B cell (primary cell): ENCODE measurements around the gene SLC16A6. TPM values are rescaled to one million over a fixed set of nuclear protein-coding genes. Genes with fewer than 3 reads are reported as not detected.

ENCODE experiments used
- ATAC-seq: fragments of 200-7000 bp; cut with Tn5 transposase; one replicate; pipeline ENCODE4 v1.10.0; 2021; ENCODE audit warnings: low read depth, mild to moderate bottlenecking, moderate number of reproducible peaks, moderate library complexity
- CTCF ChIA-PET: fragments of 350-600 bp; sonication (Branson Sonifier 250); formaldehyde crosslinking; loops from one replicate; lab custom pipeline; 2021; ENCODE audit warnings: antibody characterized with exemption, inconsistent platforms; lab: Charles Lee
- POLR2A ChIA-PET: fragments of 350-600 bp; sonication (Branson Sonifier 250); formaldehyde crosslinking; loops from one replicate; lab custom pipeline; 2021; ENCODE audit warnings: antibody characterized with exemption; lab: Charles Lee
- DNase-seq: peaks from one replicate; pipeline ENCODE4 v3.0.0; 2013
- H2AFZ ChIP-seq: 2 replicates; pipeline ENCODE4 v1.6.1; 2012; ENCODE audit warnings: mild to moderate bottlenecking, low read depth, low read length; ENCODE audit not compliant: insufficient read depth, poor library complexity, severe bottlenecking
- H3K27ac ChIP-seq, 2 donors: 1 replicate in 1 of 2; 2 replicates in 1 of 2; pipeline ENCODE4 v1.5.1; 2012 to 2013; ENCODE audit warnings: low read length in 2 of 2, mild to moderate bottlenecking in 2 of 2, moderate library complexity in 1 of 2
- H3K27me3 ChIP-seq, 4 experiments: fragments of 200-600 bp in 1 of 4; sonication (generic) in 1 of 4; replicated peaks in 1 of 4; 1 replicate in 2 of 4; 2 replicates in 2 of 4; pipeline versions ENCODE4 v1.6.1 to v1.7.0; 2013 to 2016; ENCODE audit warnings: low read length in 3 of 4, mild to moderate bottlenecking in 2 of 4, mixed read lengths in 1 of 4, moderate library complexity in 1 of 4; ENCODE audit not compliant: insufficient read depth in 4 of 4, control insufficient read depth in 3 of 4; ENCODE audit errors: control extremely low read depth in 1 of 4
- H3K36me3 ChIP-seq, 2 experiments: replicated peaks in 1 of 2; 1 replicate in 1 of 2; 2 replicates in 1 of 2; pipeline versions ENCODE4 v1.6.1 to v1.7.1; 2013; ENCODE audit warnings: low read length in 1 of 2; ENCODE audit not compliant: insufficient read depth in 2 of 2, control insufficient read depth in 1 of 2; ENCODE audit errors: control extremely low read depth in 1 of 2, extremely low read depth in 1 of 2
- H3K4me1 ChIP-seq, 2 donors: fragments of 200-600 bp in 1 of 2; sonication (generic) in 1 of 2; 1 replicate in 1 of 2; 2 replicates in 1 of 2; pipeline versions ENCODE4 v1.5.1 to v1.6.1; 2013 to 2017; ENCODE audit warnings: low read length in 2 of 2; ENCODE audit not compliant: control insufficient read depth in 2 of 2, insufficient read depth in 2 of 2
- H3K4me2 ChIP-seq: replicated peaks from 2 replicates; pipeline ENCODE3; 2012; ENCODE audit warnings: mild to moderate bottlenecking, low read depth, low read length; ENCODE audit not compliant: poor library complexity, severe bottlenecking
- H3K4me3 ChIP-seq, 5 experiments: fragments of 200-600 bp in 1 of 5; sonication (generic) in 1 of 5; 1 replicate in 3 of 5; 2 replicates in 2 of 5; pipeline versions ENCODE4 v1.5.1 to v1.7.0; 2011 to 2016; ENCODE audit warnings: low read length in 4 of 5, mild to moderate bottlenecking in 4 of 5, low read depth in 2 of 5, control low read depth in 1 of 5, moderate library complexity in 1 of 5; ENCODE audit not compliant: insufficient read depth in 1 of 5; ENCODE audit errors: control extremely low read depth in 1 of 5, extremely low read depth in 1 of 5
- H3K79me2 ChIP-seq: fragments of 200-600 bp; sonication (generic); one replicate; pipeline ENCODE4 v1.6.0; 2016; ENCODE audit warnings: low read length; ENCODE audit not compliant: control insufficient read depth, insufficient read depth
- H3K9ac ChIP-seq: fragments of 200-600 bp; sonication (generic); 2 replicates; pipeline ENCODE4 v1.6.1; 2017; ENCODE audit warnings: mild to moderate bottlenecking, low read length, moderate library complexity
- H3K9me3 ChIP-seq, 3 donors: one replicate each; pipeline versions ENCODE4 v1.6.1 to v1.7.1; 2013; ENCODE audit warnings: low read length in 2 of 3; ENCODE audit not compliant: control insufficient read depth in 2 of 3, insufficient read depth in 1 of 3; ENCODE audit errors: control extremely low read depth in 1 of 3
- H4K20me1 ChIP-seq: 2 replicates; pipeline ENCODE4 v1.6.0; 2012; ENCODE audit warnings: mild to moderate bottlenecking, low read length; ENCODE audit not compliant: insufficient read depth, control insufficient read depth, poor library complexity, severe bottlenecking
- H3K27ac Mint-ChIP-seq: one replicate; pipeline ENCODE4 v1.8.0; 2021; ENCODE audit warnings: mixed read lengths
- H3K27me3 Mint-ChIP-seq: one replicate; pipeline ENCODE4 v1.8.0; 2021; ENCODE audit warnings: mixed read lengths
- H3K4me1 Mint-ChIP-seq: one replicate; pipeline ENCODE4 v1.8.0; 2021; ENCODE audit warnings: mixed read lengths
- H3K4me3 Mint-ChIP-seq: one replicate; pipeline ENCODE4 v1.8.0; 2021; ENCODE audit warnings: mixed read lengths
- H3K9me3 Mint-ChIP-seq: one replicate; pipeline ENCODE4 v1.8.0; 2022; ENCODE audit warnings: mixed read lengths; ENCODE audit not compliant: insufficient read depth
- CTCF ChIP-seq: fragments of 200-600 bp; IDR thresholded peaks from one replicate; pipeline ENCODE4 v1.8.0; 2022; ENCODE audit warnings: antibody characterized with exemption, mild to moderate bottlenecking
- EZH2 ChIP-seq: IDR thresholded peaks from 2 replicates; pipeline ENCODE4 v1.6.1; 2012; ENCODE audit warnings: borderline replicate concordance, low read depth, mild to moderate bottlenecking, moderate library complexity, low read length; ENCODE audit not compliant: insufficient read depth, poor library complexity, severe bottlenecking
- WGBS: methylation state at CpG from one replicate; pipeline ENCODE4 v1.1.5; 2013; ENCODE audit warnings: missing lambda C conversion rate; ENCODE audit not compliant: insufficient coverage; 5-methylcytosine and 5-hydroxymethylcytosine counted together
- intact Hi-C: fragments of 100-400 bp; cut with micrococcal nuclease; formaldehyde crosslinking; loops from one replicate; pipeline ENCODE4 v1.10.0; 2022
- polyA plus RNA-seq: library from polyadenylated mRNA; depleted of rRNA; stranded (reverse); fragments of >200 nt; gene quantifications from 2 replicates; pipeline ENCODE4 v1.2.3, GENCODE V29; 2012
- total RNA-seq, 2 donors: library from RNA; stranded (reverse); fragments of 120-200 nt in 1 of 2; gene quantifications; 1 replicate in 1 of 2; 2 replicates in 1 of 2; pipeline versions ENCODE4 v1.2.3 to v1.2.4, GENCODE V29; 2013 to 2022

SLC16A6 gene
- total and polyA plus RNA-seq, 2 donors (not counting 1 experiment from before 2014, with no cell fraction given): 1.1 to 3.8 TPM

- H3K4me3 Mint-ChIP-seq: no peak overlapping the region
- ChIA-PET POLR2A (interaction anchor here (0.6 kb wide), 2 partner anchors 99 to 473 kb away, joined by 3 to 4 read pairs; no protein-coding TSS in a partner anchor), CTCF (interaction anchor here (0.7 kb wide), 1 partner anchor 59 kb away, joined by 3 read pairs; no protein-coding TSS in a partner anchor)
- 71% methylated on average over 3 of the region's 5 CpGs for WGBS
- Histone ChIP-seq H3K36me3 (no peaks in the 10 kb centered on the region), H3K27me3 (peaks cover 0 to 5% (median 2%) of the 10 kb centered on the region in 4 experiments), H4K20me1 (no peaks in the 10 kb centered on the region), H3K27ac (no peak overlapping the region), H3K4me3 (no peak overlapping the region), H2AFZ (no peak overlapping the region), H3K4me1 (peaks cover 19 to 21% of the 10 kb centered on the region in 2 donors), H3K79me2 (no peaks in the 10 kb centered on the region), H3K9me3 (no peaks in the 10 kb centered on the region), H3K4me2 (no peak overlapping the region), H3K9ac (no peak overlapping the region)
- TF ChIP-seq CTCF (no peak), EZH2 (no peak)
- DNase-seq (no peak), ATAC-seq (no peak)
- H3K4me1 Mint-ChIP-seq: peaks cover 26% of the 10 kb centered on the region
- no peaks in the 10 kb centered on the region for H3K9me3 Mint-ChIP-seq
- peaks cover 14% of the 10 kb centered on the region for H3K27me3 Mint-ChIP-seq
- no peak overlapping the region for H3K27ac Mint-ChIP-seq
- intact Hi-C loops: no loop called here
Observed at GRCh38 chr17:68320311-68320865, 29.5 kb upstream of the SLC16A6 start.
